ENCODE data around the gene RAD51. TPM values are rescaled to one million over a fixed set of nuclear protein-coding genes. Genes with fewer than 3 reads are reported as not detected.

RAD51 gene
- total RNA-seq, 1 experiment from 2014 or later: 20.9 TPM

GRCh38 chr15:40743485-40743901, 48.5 kb downstream of the RAD51 start:
- no peak for ATAC-seq
- Histone ChIP-seq H3K9me3 (ENCODE audit: control insufficient read depth in 1 of 2, insufficient read depth in 1 of 2, low read depth in 1 of 2, low read length in 2 of 2) (no peaks in the 10 kb centered on the region), H3K9ac (ENCODE audit: low read length) (no peak overlapping the region), H3K36me3 (ENCODE audit: control insufficient read depth in 1 of 2, insufficient read depth in 2 of 2, low read length in 2 of 2) (peaks cover 20 to 21% of the 10 kb centered on the region in 2 experiments; a peak in 3 of 4 replicates), H2AFZ (ENCODE audit: low read depth, low read length, poor library complexity, severe bottlenecking) (no peak overlapping the region), H3K4me1 (ENCODE audit: control insufficient read depth in 1 of 2, insufficient read depth in 2 of 2, low read length in 2 of 2) (no peaks in the 10 kb centered on the region), H3K27ac (ENCODE audit: low read depth, low read length) (no peak overlapping the region), H3K4me2 (ENCODE audit: low read length) (no peak overlapping the region), H4K20me1 (ENCODE audit: insufficient read depth) (no peaks in the 10 kb centered on the region), H3K27me3 (ENCODE audit: insufficient read depth, low read length) (no peaks in the 10 kb centered on the region), H3K4me3 (replicated peaks in 1 of 2; ENCODE audit: low read depth in 1 of 2, low read length in 2 of 2) (no peak overlapping the region), H3K9me2 (ENCODE audit: insufficient read depth) (no peaks in the 10 kb centered on the region), H3K79me2 (ENCODE audit: insufficient read depth, low read length) (no peaks in the 10 kb centered on the region)
- ChIA-PET POLR2A (no interaction called here), CTCF (interaction anchor here (1.0 kb wide), 1 partner anchor 12 kb away, joined by 3 read pairs; no protein-coding TSS in a partner anchor), RAD21 (ENCODE audit: low non-redundant PET in 1 of 2, low total read pairs in 2 of 2, uncharacterized antibody in 2 of 2, unreplicated experiment in 2 of 2) (no interaction called here)
- no TSS peak for BruUV-seq (replicated peaks)
- intact Hi-C loops (cut with micrococcal nuclease): no loop called here
- DNase-seq (ENCODE audit: low read depth, low spot score): no peak
- TF ChIP-seq POLR2A (IDR thresholded peaks at IDR 0.05; ENCODE audit: borderline replicate concordance, extremely low read depth, insufficient read depth, insufficient read length): no peak
- no peak for TF ChIP-seq JUND (IDR thresholded peaks at IDR 0.05)
- no peak for TF ChIP-seq ZNF274 (IDR thresholded peaks at IDR 0.05; ENCODE audit: low read depth, low read length)
- TF ChIP-seq RAD21 (IDR thresholded peaks at IDR 0.05; ENCODE audit: low read depth): no peak
- TF ChIP-seq ZBTB33 (IDR thresholded peaks at IDR 0.05; ENCODE audit: extremely low read depth, insufficient replicate concordance, low read length): no peak
- TF ChIP-seq FOSL1 (IDR thresholded peaks at IDR 0.05; ENCODE audit: low read depth): no peak
- no peak for TF ChIP-seq EZH2phosphoT487 (IDR thresholded peaks at IDR 0.05; ENCODE audit: borderline replicate concordance)
- TF ChIP-seq EGR1 (IDR thresholded peaks at IDR 0.05; ENCODE audit: low read depth): no peak

Measured in HCT116 (cell line).